ENCODE measurements around the gene WT1. TPM values are rescaled to one million over a fixed set of nuclear protein-coding genes. Genes with fewer than 3 reads are reported as not detected.
"Not testable (repeated sequence)": the region's sequence is repeated elsewhere in the genome, so short reads cannot be mapped to it uniquely, and the experiment has no call there.

WT1 gene
- total RNA-seq = 1.2 TPM
- long read RNA-seq, partial matches to known transcripts = 1 of 1 reads
- long read RNA-seq, other reads (novel, unspliced or antisense) = 0 of 1 reads

DNA sequence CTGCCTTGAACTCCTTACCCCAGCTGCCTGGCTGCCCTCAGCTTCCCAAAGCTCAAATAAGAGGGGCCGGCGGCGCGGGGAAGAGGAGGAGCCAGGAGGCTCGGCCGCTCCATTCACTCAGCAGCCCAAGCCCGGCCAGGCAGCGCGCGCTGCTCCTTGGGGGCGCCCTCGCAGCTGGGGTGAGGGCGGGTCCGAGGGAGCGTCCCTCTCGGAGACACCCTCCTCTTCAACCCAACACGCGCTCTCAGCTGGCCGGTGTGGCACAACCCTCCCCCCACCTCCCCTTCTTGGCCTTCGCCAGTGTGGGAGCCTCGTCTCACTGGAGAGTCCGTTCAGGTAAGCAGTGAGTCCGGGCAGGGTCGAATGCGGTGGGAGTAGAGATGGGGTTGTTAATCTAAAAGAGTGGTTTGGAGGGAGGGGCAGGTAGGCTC, at the start of gene WT1:
Gene WT1 (minus strand): TSS at position 29 of the 431 bp plus-strand sequence.
- ATAC-seq (peak; percentile 13 to 41), DNase-seq (no peak)
- Histone ChIP-seq H3K9me3 (no peaks in the 10 kb centered on the region), H3K27me3 (ENCODE audit: low read depth) (peaks cover 100% of the 10 kb centered on the region), H3K4me3 (peak within 1 kb of the TSS; percentile 33), H3K27ac (no peak within 1 kb of the TSS), H3K36me3 (no peaks in the 10 kb centered on the region), H3K4me1 (peaks cover 28% of the 10 kb centered on the region)
- intact Hi-C loops (cut with DNase I) = no loop called here
- TF ChIP-seq, protein P1, sequence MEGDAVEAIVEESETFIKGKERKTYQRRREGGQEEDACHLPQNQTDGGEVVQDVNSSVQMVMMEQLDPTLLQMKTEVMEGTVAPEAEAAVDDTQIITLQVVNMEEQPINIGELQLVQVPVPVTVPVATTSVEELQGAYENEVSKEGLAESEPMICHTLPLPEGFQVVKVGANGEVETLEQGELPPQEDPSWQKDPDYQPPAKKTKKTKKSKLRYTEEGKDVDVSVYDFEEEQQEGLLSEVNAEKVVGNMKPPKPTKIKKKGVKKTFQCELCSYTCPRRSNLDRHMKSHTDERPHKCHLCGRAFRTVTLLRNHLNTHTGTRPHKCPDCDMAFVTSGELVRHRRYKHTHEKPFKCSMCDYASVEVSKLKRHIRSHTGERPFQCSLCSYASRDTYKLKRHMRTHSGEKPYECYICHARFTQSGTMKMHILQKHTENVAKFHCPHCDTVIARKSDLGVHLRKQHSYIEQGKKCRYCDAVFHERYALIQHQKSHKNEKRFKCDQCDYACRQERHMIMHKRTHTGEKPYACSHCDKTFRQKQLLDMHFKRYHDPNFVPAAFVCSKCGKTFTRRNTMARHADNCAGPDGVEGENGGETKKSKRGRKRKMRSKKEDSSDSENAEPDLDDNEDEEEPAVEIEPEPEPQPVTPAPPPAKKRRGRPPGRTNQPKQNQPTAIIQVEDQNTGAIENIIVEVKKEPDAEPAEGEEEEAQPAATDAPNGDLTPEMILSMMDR (IDR thresholded peaks at IDR 0.05) = no peak

DNA sequence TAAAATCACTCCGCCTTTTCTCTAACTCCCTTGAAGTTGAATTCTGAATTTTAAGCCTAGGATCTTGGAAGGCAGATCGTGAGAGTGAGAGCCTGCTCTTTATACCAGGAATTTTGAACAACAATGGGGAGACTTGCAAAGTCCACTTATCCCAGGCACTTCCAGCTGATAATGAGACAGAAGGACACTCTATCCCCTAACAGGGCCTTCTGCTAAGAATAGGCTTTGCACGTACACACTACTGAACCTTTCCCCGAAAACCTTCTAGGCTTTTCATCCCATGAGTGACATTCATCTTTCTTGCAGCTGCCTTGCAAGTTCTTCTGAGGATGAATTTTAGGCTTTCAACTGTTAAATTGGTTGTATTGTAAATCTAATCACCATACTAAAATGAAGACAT, 44.0 kb upstream of the WT1 start:
- ATAC-seq = no peak
- DNase-seq = no peak
- Histone ChIP-seq H3K4me1 (no peaks in the 10 kb centered on the region), H3K4me3 (no peak overlapping the region), H3K9me3 (no peaks in the 10 kb centered on the region), H3K36me3 (no peaks in the 10 kb centered on the region), H3K27me3 (ENCODE audit: low read depth) (no peaks in the 10 kb centered on the region), H3K27ac (no peak overlapping the region)
- intact Hi-C loops (cut with DNase I) = no loop called here
- TF ChIP-seq, protein P1 (IDR thresholded peaks at IDR 0.05) = no peak

DNA sequence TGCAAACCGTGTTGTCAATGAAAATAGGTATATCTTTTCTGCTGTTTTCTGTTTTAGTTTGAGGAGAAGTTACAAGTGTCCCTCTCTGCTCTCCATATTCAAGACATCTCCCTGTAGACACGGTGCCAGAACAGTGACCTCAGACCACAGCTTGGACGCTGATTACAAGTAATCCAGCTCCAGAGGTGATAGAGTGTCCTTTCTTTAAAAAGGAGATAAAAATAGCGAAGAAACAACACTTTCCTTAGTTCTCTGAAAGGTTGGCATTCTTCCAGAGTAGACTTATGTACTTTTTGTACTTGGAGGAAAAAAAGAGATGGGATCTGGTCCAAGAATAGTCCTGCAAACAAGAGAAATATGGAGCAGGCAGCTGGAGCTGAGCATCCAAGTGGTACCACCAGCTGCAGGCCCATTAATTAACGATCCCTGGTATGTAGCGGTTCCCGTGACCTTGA, 43.0 kb upstream of the WT1 start:
- H3K27ac ChIP-seq = no peak overlapping the region
- no peaks in the 10 kb centered on the region for H3K36me3 ChIP-seq
- DNase-seq = no peak
- intact Hi-C loops (cut with DNase I) = no loop called here
- H3K4me1 ChIP-seq = no peaks in the 10 kb centered on the region
- TF ChIP-seq, protein P1 (IDR thresholded peaks at IDR 0.05) = no peak
- no peaks in the 10 kb centered on the region for H3K9me3 ChIP-seq
- H3K27me3 ChIP-seq (ENCODE audit: low read depth) = no peaks in the 10 kb centered on the region
- ATAC-seq = no peak
- no peak overlapping the region for H3K4me3 ChIP-seq

DNA sequence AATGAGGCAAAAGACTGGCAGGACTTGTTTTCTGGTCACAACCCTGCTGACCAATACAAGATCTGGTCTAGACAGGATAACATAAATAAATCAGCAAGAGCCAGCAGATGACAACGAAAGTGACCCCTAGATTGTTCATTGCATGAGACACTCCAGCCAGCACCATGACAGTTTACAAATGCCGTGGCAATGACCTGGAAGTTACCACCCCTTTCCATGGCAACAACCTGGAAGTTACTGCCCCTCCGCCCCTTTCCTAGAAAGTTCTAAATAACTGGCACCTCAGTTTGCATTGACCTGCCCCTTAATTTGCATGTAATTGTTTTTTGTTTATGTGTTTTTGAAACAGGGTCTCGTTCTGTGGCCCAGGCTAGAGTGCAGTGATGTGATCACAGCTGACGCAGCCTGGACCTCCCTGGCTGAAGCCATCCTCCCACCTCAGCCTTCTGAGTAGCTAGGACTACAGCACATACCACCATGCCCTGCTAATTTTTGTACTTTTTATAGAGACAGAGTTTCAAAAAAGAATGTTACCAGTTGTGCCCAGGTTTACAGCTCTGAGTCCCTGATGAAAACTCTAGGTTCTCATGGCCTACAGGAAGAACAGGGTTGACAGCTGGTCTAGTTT, 38.1 kb upstream of the WT1 start:
- intact Hi-C loops (cut with DNase I) = no loop called here
- ATAC-seq = no peak

DNA sequence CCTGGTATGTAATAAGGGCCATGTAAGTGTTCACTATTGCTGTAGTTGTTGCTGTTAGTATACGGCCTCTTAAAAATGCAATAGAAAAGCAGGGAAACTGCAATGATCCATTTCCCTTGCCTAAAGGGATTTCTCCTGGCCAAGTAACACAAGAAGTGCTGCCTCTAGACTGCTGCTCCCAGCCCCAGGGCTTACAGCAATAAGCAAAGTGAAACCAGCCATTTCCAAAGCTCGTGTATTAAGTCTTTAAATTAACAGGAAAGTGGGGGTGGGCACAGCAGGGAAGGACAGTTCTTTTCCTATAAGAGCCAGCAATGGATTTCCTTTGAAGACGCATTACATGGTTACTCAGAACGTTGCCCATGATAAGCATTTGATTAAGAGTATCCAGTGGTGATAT, 36.9 kb upstream of the WT1 start:
- no peak for ATAC-seq
- Histone ChIP-seq H3K27ac (no peak overlapping the region), H3K4me3 (no peak overlapping the region), H3K4me1 (no peaks in the 10 kb centered on the region), H3K27me3 (ENCODE audit: low read depth) (no peaks in the 10 kb centered on the region), H3K36me3 (no peaks in the 10 kb centered on the region), H3K9me3 (no peaks in the 10 kb centered on the region)
- TF ChIP-seq, protein P1 (IDR thresholded peaks at IDR 0.05) = no peak
- intact Hi-C loops (cut with DNase I) = no loop called here
- no peak for DNase-seq

More for the DNA sequence above, 38.1 kb upstream of the WT1 start:
- Histone ChIP-seq H3K27ac (no peak overlapping the region), H3K9me3 (no peaks in the 10 kb centered on the region), H3K36me3 (no peaks in the 10 kb centered on the region), H3K4me1 (no peaks in the 10 kb centered on the region), H3K27me3 (ENCODE audit: low read depth) (no peaks in the 10 kb centered on the region), H3K4me3 (no peak overlapping the region)
- DNase-seq = no peak
- TF ChIP-seq, protein P1 (IDR thresholded peaks at IDR 0.05) = no peak

DNA sequence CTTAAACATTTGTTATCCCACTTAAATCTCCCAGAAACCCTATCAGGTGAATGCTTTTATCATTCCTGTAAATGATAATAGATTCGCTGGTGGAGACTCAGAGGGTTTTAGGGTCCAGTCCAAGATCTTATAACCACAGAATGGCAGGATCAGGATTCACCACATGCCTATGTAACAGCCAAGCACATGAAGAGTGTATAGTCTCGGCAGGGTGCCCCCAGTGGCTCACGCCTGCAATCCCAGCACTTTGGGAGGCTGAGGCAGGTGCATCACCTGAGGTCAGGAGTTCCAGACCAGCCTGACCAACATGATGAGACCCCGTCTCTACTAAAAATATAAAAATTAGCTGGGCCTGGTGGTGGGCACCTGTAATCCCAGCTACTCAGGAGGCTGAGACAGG, 36.2 kb upstream of the WT1 start:
- DNase-seq; ATAC-seq; intact Hi-C loops (cut with DNase I): not testable (repeated sequence)

More for the DNA sequence above, 36.2 kb upstream of the WT1 start:
- not testable (repeated sequence) for H3K4me1 ChIP-seq; H3K4me3 ChIP-seq; H3K36me3 ChIP-seq; H3K27ac ChIP-seq; H3K9me3 ChIP-seq; H3K27me3 ChIP-seq (ENCODE audit: low read depth)

All from lower lobe of right lung (tissue), 2 donors.